H1 (cell line): ENCODE measurements around the gene R3HDM2.

Experiments
- CBX8 ChIP-seq: fragments of 300-800, 300-1000 bp; sonication (generic); IDR thresholded peaks from 2 replicates; pipeline ENCODE4 v1.7.1; 2016; ENCODE audit warnings: low read depth, low read length, borderline replicate concordance
- CHD2 ChIP-seq: IDR thresholded peaks from 2 replicates; pipeline ENCODE4 v1.6.1; 2012; ENCODE audit warnings: low read length, improper control_type of control experiment
- CTCF ChIP-seq, 3 experiments: IDR thresholded peaks; 1 replicate in 2 of 3; 2 replicates in 1 of 3; pipeline versions ENCODE4 v1.5.1 to v1.6.1; 2011; ENCODE audit warnings: low read length in 3 of 3, mild to moderate bottlenecking in 3 of 3, inconsistent platforms in 2 of 3, low read depth in 1 of 3, moderate library complexity in 1 of 3; ENCODE audit not compliant: insufficient read depth in 1 of 3; ENCODE audit errors: control extremely low read depth in 1 of 3
- EP300 ChIP-seq, 2 experiments: IDR thresholded peaks; 1 replicate in 1 of 2; 2 replicates in 1 of 2; pipeline ENCODE4 v1.6.1; 2011 to 2012; ENCODE audit warnings: low read depth in 2 of 2, low read length in 2 of 2, mild to moderate bottlenecking in 2 of 2, borderline replicate concordance in 1 of 2, inconsistent platforms in 1 of 2, moderate library complexity in 1 of 2
- EZH2 ChIP-seq: fragments of 200-600 bp; sonication (generic); IDR thresholded peaks from 2 replicates; pipeline ENCODE4 v1.7.1; 2012; ENCODE audit warnings: low read depth, mild to moderate bottlenecking, moderate library complexity, low read length, inconsistent platforms; ENCODE audit not compliant: severe bottlenecking
- HDAC6 ChIP-seq: IDR thresholded peaks from one replicate; pipeline ENCODE4 v1.7.1; 2012; ENCODE audit warnings: low read depth, mild to moderate bottlenecking, inconsistent platforms, low read length, moderate library complexity
- JUND ChIP-seq: IDR thresholded peaks from 2 replicates; pipeline ENCODE4 v1.6.1; 2011; ENCODE audit warnings: mild to moderate bottlenecking, improper control_type of control experiment, low read length
- MAFK ChIP-seq: IDR thresholded peaks from 2 replicates; pipeline ENCODE4 v1.6.1; 2012; ENCODE audit warnings: low read depth, mild to moderate bottlenecking, improper control_type of control experiment, low read length
- POLR2A ChIP-seq, 2 experiments: IDR thresholded peaks; 1 replicate in 1 of 2; 2 replicates in 1 of 2; pipeline ENCODE4 v1.6.1; 2011; ENCODE audit warnings: low read depth in 2 of 2, low read length in 2 of 2, mild to moderate bottlenecking in 2 of 2; ENCODE audit errors: control extremely low read depth in 1 of 2
- POLR2AphosphoS5 ChIP-seq: IDR thresholded peaks from 2 replicates; pipeline ENCODE4 v1.6.1; 2011; ENCODE audit warnings: low read depth, low read length
- SP1 ChIP-seq: IDR thresholded peaks from 2 replicates; pipeline ENCODE4 v1.6.1; 2011; ENCODE audit warnings: low read depth, low read length
- TCF12 ChIP-seq: IDR thresholded peaks from 2 replicates; pipeline ENCODE4 v1.6.1; 2011; ENCODE audit warnings: low read depth, mild to moderate bottlenecking, low read length

DNA sequence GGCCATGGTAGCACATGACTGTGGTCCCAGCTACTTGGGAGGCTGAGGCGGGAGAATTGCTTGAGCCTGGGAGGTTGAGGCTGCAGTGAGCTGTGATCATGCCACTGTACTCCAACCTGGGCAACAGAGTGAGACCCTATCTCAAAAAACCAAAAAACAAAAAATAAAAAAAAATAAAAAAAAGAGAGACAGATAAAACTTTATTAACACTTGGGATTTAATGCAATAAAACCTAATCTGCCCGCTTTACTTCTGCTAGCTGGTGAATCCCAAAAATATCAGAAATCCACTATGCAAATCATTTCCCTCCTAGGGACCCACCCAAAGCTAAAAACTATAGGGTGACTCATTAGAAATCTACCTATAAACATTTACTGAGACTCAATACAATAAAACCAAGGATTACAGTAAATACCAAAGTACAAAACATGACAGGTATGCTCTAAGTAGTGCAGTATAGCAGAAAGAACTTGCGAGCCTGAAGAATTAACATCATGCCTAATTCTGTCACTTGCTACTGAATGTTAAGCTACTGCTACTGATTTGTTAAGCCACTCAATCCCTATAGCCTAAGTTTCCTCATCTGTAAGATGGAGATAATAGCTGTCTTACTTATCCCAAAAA, 129.8 kb downstream of the R3HDM2 start:
- TF ChIP-seq CTCF (IDR thresholded peaks at IDR 0.05; ENCODE audit: control extremely low read depth in 1 of 3, insufficient read depth in 1 of 3, low read depth in 1 of 3, low read length in 3 of 3) (no peak), EP300 (IDR thresholded peaks at IDR 0.05; ENCODE audit: borderline replicate concordance in 1 of 2, low read depth in 2 of 2, low read length in 2 of 2) (no peak), MAFK (no peak), JUND (no peak), POLR2A (IDR thresholded peaks at IDR 0.05; ENCODE audit: control extremely low read depth in 1 of 2, low read depth in 2 of 2, low read length in 2 of 2) (no peak), POLR2AphosphoS5 (no peak), HDAC6 (no peak), TCF12 (no peak), CBX8 (no peak), EZH2 (no peak), CHD2 (no peak), SP1 (no peak)
